Neural cell (in vitro differentiated cells): ENCODE measurements around the gene MRPS27. TPM values are rescaled to one million over a fixed set of nuclear protein-coding genes. Genes with fewer than 3 reads are reported as not detected.

Source experiments
- H2AFZ ChIP-seq: fragments of 200-600, 300-800 bp; sonication (generic), shearing (Covaris generic); 2 replicates; pipeline ENCODE4 v1.6.0; 2014; ENCODE audit warnings: low read depth, mild to moderate bottlenecking, antibody characterized with exemption, low read length, moderate library complexity
- H3F3A ChIP-seq: fragments of 200-600 bp; shearing (Covaris generic); 2 replicates; pipeline ENCODE4 v1.6.1; 2016; ENCODE audit warnings: mild to moderate bottlenecking, moderate library complexity, mixed read lengths, antibody characterized with exemption, low read length; ENCODE audit not compliant: insufficient read depth, poor library complexity, severe bottlenecking
- H3K27ac ChIP-seq: fragments of 200-600, 300-800 bp; sonication (generic), shearing (Covaris generic); 2 replicates; pipeline ENCODE4 v1.5.1; 2014; ENCODE audit warnings: mild to moderate bottlenecking, low read length, moderate library complexity
- H3K27me3 ChIP-seq: fragments of 300-800, 200-600 bp; sonication (generic), shearing (Covaris generic); 2 replicates; pipeline ENCODE4 v1.6.0; 2014; ENCODE audit warnings: mild to moderate bottlenecking, low read depth, low read length, moderate library complexity; ENCODE audit not compliant: insufficient read depth
- H3K36me3 ChIP-seq: fragments of 300-800, 200-600 bp; sonication (generic), shearing (Covaris generic); 2 replicates; pipeline ENCODE4 v1.5.1; 2014; ENCODE audit warnings: mild to moderate bottlenecking, antibody characterized with exemption, low read length, moderate library complexity; ENCODE audit not compliant: insufficient read depth
- H3K4me2 ChIP-seq: fragments of 300-800, 200-600 bp; sonication (generic), shearing (Covaris generic); 2 replicates; pipeline ENCODE4 v1.6.0; 2014; ENCODE audit warnings: mild to moderate bottlenecking, low read length
- H3K4me3 ChIP-seq: fragments of 300-800, 200-600 bp; sonication (generic), shearing (Covaris generic); 2 replicates; pipeline ENCODE4 v1.5.1; 2014; ENCODE audit warnings: mild to moderate bottlenecking, low read length, moderate library complexity
- H3K79me2 ChIP-seq: fragments of 200-600 bp; shearing (Covaris generic); replicated peaks from 2 replicates; pipeline ENCODE4 v1.6.0; 2014; ENCODE audit warnings: mild to moderate bottlenecking, low read length, moderate library complexity; ENCODE audit not compliant: insufficient read depth
- H3K9ac ChIP-seq: fragments of 300-800, 200-600 bp; sonication (generic), shearing (Covaris generic); 2 replicates; pipeline ENCODE4 v1.6.1; 2016; ENCODE audit warnings: mild to moderate bottlenecking, low read length, mixed read lengths
- H3K9me2 ChIP-seq: fragments of 200-600 bp; shearing (Covaris generic); 2 replicates; pipeline ENCODE4 v1.6.1; 2016; ENCODE audit warnings: mild to moderate bottlenecking, low read length, mixed read lengths; ENCODE audit not compliant: insufficient read depth
- H3K9me3 ChIP-seq: fragments of 200-600, 300-800 bp; sonication (generic), shearing (Covaris generic); 2 replicates; pipeline ENCODE4 v1.6.1; 2016; ENCODE audit warnings: mild to moderate bottlenecking, mixed run types, low read length, moderate library complexity, mixed read lengths
- H4K20me1 ChIP-seq: fragments of 200-600 bp; shearing (Covaris generic); 2 replicates; pipeline ENCODE4 v1.6.1; 2016; ENCODE audit warnings: mild to moderate bottlenecking, mixed run types; ENCODE audit not compliant: insufficient read depth
- EP300 ChIP-seq: fragments of 450-650 bp; conservative IDR thresholded peaks from 2 replicates; pipeline ENCODE4 v1.6.1; 2014; ENCODE audit warnings: antibody characterized with exemption, mild to moderate bottlenecking, moderate library complexity; ENCODE audit not compliant: poor library complexity, severe bottlenecking
- EZH2 ChIP-seq: fragments of 200-600, 300-800 bp; shearing (Covaris generic), sonication (generic); IDR thresholded peaks from 2 replicates; pipeline ENCODE4 v1.6.1; 2014; ENCODE audit warnings: antibody characterized with exemption, low read length, borderline replicate concordance, mild to moderate bottlenecking; ENCODE audit not compliant: insufficient read depth, poor library complexity, severe bottlenecking
- MXI1 ChIP-seq: fragments of 450-650 bp; conservative IDR thresholded peaks from 2 replicates; pipeline ENCODE4 v1.6.1; 2014; ENCODE audit warnings: antibody characterized with exemption, mild to moderate bottlenecking; ENCODE audit not compliant: poor library complexity, severe bottlenecking
- POLR2AphosphoS5 ChIP-seq: IDR thresholded peaks from 2 replicates; pipeline ENCODE4 v1.6.1; 2012
- RAD21 ChIP-seq: fragments of 450-650 bp; conservative IDR thresholded peaks from 2 replicates; pipeline ENCODE4 v1.6.1; 2014; ENCODE audit warnings: antibody characterized with exemption, mild to moderate bottlenecking, moderate library complexity
- SMC3 ChIP-seq: fragments of 450-650 bp; conservative IDR thresholded peaks from 2 replicates; pipeline ENCODE4 v1.6.1; 2014; ENCODE audit warnings: antibody characterized with exemption, mild to moderate bottlenecking, moderate library complexity; ENCODE audit not compliant: poor library complexity
- TAF1 ChIP-seq: IDR thresholded peaks from 2 replicates; pipeline ENCODE4 v1.6.1; 2012; ENCODE audit warnings: low read depth
- polyA plus RNA-seq: library from polyadenylated mRNA; depleted of rRNA; stranded (reverse); fragments of >200 nt; gene quantifications from 2 replicates; pipeline ENCODE4 v1.2.3, GENCODE V29; 2014
- TF ChIP-seq, protein P1 (sequence below): IDR thresholded peaks from 2 replicates; pipeline ENCODE4 v1.6.1; 2012; ENCODE audit warnings: borderline replicate concordance
- TF ChIP-seq, protein P2 (sequence below): fragments of 450-650 bp; IDR thresholded peaks from 2 replicates; pipeline ENCODE4 v1.5.1; 2014; ENCODE audit warnings: antibody characterized with exemption, mild to moderate bottlenecking, moderate library complexity; ENCODE audit not compliant: poor library complexity, severe bottlenecking

The MRPS27 gene
- polyA plus RNA-seq, 1 donor from 2014 or later: 36.7 TPM

DNA sequence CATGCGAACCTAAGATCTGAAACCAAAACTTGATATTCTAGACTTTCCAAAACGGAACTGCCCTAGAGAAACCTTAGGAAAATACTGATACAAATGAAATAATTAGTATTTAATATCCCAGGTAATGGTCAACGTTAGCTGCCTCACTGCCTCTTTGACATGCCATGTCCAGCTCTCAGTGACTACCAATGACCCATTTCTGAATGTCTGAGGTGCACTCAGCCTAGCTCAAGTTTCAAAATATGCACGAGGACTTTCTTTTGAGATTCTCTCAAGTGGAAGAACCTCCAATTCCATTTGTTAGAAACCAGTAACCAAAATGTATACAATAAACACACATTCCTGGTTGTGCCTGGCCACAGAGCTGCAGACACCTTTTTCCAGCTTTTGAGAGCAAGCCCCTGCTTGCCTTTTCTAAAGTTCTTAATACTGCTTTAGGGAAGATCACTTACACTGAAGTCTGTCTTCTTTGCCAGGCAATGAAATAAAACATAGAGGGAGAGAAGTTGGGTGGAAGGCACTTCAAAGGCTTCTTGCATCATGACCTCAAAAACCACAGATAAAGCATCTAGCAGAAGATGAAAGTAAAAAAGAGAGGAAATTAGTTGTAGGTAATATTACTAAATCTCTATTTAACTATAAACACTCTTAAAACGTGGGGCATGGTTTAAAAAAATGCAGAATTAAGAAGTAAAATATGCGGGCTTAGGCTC lies 87.9 kb downstream of the MRPS27 start:
- no peaks in the 10 kb centered on the region for H3K9me2 ChIP-seq

DNA sequence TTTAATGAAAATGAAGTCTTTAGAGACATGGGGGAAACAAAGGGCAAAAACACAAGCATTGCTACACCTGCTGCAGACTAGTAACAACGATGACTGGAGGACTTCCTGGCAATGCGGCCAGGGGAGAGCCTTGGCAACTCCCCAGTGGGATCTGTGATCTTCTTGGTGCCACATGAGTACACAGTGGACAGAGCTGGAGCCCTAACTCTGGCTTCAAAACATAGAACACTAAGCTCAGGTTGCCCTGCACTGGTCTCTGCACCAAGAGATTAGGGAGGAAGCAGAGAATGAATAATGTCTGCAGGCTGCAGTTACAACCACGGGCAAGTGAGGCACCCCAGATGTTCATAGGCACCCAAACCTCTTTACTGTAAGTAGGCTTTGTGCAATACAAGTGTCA lies 91.1 kb downstream of the MRPS27 start:
- Histone ChIP-seq H2AFZ (no peak overlapping the region), H3K79me2 (no peaks in the 10 kb centered on the region), H3K27me3 (no peaks in the 10 kb centered on the region), H3K9me3 (no peaks in the 10 kb centered on the region), H3K4me3 (no peak overlapping the region), H3K9ac (no peak overlapping the region), H4K20me1 (no peaks in the 10 kb centered on the region), H3K9me2 (no peaks in the 10 kb centered on the region), H3K4me2 (no peak overlapping the region), H3K27ac (no peak overlapping the region), H3F3A (no peaks in the 10 kb centered on the region), H3K36me3 (no peaks in the 10 kb centered on the region)
- TF ChIP-seq, protein P1, sequence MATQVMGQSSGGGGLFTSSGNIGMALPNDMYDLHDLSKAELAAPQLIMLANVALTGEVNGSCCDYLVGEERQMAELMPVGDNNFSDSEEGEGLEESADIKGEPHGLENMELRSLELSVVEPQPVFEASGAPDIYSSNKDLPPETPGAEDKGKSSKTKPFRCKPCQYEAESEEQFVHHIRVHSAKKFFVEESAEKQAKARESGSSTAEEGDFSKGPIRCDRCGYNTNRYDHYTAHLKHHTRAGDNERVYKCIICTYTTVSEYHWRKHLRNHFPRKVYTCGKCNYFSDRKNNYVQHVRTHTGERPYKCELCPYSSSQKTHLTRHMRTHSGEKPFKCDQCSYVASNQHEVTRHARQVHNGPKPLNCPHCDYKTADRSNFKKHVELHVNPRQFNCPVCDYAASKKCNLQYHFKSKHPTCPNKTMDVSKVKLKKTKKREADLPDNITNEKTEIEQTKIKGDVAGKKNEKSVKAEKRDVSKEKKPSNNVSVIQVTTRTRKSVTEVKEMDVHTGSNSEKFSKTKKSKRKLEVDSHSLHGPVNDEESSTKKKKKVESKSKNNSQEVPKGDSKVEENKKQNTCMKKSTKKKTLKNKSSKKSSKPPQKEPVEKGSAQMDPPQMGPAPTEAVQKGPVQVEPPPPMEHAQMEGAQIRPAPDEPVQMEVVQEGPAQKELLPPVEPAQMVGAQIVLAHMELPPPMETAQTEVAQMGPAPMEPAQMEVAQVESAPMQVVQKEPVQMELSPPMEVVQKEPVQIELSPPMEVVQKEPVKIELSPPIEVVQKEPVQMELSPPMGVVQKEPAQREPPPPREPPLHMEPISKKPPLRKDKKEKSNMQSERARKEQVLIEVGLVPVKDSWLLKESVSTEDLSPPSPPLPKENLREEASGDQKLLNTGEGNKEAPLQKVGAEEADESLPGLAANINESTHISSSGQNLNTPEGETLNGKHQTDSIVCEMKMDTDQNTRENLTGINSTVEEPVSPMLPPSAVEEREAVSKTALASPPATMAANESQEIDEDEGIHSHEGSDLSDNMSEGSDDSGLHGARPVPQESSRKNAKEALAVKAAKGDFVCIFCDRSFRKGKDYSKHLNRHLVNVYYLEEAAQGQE: no peak
- TF ChIP-seq EP300: no peak
- TF ChIP-seq, protein P2, sequence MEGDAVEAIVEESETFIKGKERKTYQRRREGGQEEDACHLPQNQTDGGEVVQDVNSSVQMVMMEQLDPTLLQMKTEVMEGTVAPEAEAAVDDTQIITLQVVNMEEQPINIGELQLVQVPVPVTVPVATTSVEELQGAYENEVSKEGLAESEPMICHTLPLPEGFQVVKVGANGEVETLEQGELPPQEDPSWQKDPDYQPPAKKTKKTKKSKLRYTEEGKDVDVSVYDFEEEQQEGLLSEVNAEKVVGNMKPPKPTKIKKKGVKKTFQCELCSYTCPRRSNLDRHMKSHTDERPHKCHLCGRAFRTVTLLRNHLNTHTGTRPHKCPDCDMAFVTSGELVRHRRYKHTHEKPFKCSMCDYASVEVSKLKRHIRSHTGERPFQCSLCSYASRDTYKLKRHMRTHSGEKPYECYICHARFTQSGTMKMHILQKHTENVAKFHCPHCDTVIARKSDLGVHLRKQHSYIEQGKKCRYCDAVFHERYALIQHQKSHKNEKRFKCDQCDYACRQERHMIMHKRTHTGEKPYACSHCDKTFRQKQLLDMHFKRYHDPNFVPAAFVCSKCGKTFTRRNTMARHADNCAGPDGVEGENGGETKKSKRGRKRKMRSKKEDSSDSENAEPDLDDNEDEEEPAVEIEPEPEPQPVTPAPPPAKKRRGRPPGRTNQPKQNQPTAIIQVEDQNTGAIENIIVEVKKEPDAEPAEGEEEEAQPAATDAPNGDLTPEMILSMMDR: no peak
- TF ChIP-seq MXI1: no peak
- TF ChIP-seq SMC3: no peak
- TF ChIP-seq RAD21: no peak
- TF ChIP-seq TAF1: no peak
- TF ChIP-seq EZH2: no peak
- no peak for TF ChIP-seq POLR2AphosphoS5

More for the DNA sequence above, 87.9 kb downstream of the MRPS27 start:
- Histone ChIP-seq H3K9ac (no peak overlapping the region), H2AFZ (no peak overlapping the region), H4K20me1 (no peaks in the 10 kb centered on the region), H3K36me3 (no peaks in the 10 kb centered on the region), H3K4me3 (no peak overlapping the region), H3K4me2 (no peak overlapping the region), H3F3A (no peaks in the 10 kb centered on the region), H3K9me3 (no peaks in the 10 kb centered on the region), H3K27me3 (no peaks in the 10 kb centered on the region), H3K79me2 (no peaks in the 10 kb centered on the region), H3K27ac (no peak overlapping the region)
- no peak for TF ChIP-seq EZH2
- no peak for TF ChIP-seq POLR2AphosphoS5
- TF ChIP-seq EP300: no peak
- TF ChIP-seq, protein P1: no peak
- no peak for TF ChIP-seq TAF1
- no peak for TF ChIP-seq RAD21
- TF ChIP-seq, protein P2: no peak
- no peak for TF ChIP-seq MXI1
- TF ChIP-seq SMC3: no peak
